Mesenchymal stem cell (in vitro differentiated cells and primary cell): Measurements from ENCODE around the gene ARRDC1. TPM values are rescaled to one million over a fixed set of nuclear protein-coding genes. Genes with fewer than 3 reads are reported as not detected.

ENCODE experiments used
- DNase-seq: peaks from one replicate; pipeline ENCODE4 v3.0.0-alpha.2; 2013
- H2AFZ ChIP-seq: one replicate; pipeline ENCODE4 v1.6.1; 2013; ENCODE audit warnings: low read depth, mild to moderate bottlenecking, control low read depth, inconsistent platforms, low read length, moderate library complexity
- H2AK5ac ChIP-seq: 2 replicates; pipeline ENCODE4 v1.6.1; 2013; ENCODE audit warnings: low read length, moderate library complexity, mild to moderate bottlenecking, inconsistent platforms; ENCODE audit not compliant: severe bottlenecking
- H2BK120ac ChIP-seq: one replicate; pipeline ENCODE4 v1.6.1; 2013; ENCODE audit warnings: low read depth, mild to moderate bottlenecking, inconsistent platforms, low read length, moderate library complexity
- H2BK12ac ChIP-seq, 2 experiments: one replicate each; pipeline ENCODE4 v1.6.1; 2013; ENCODE audit warnings: inconsistent platforms in 2 of 2, low read length in 2 of 2, mild to moderate bottlenecking in 2 of 2, moderate library complexity in 2 of 2, control low read depth in 1 of 2
- H2BK15ac ChIP-seq: one replicate; pipeline ENCODE4 v1.6.1; 2013; ENCODE audit warnings: mild to moderate bottlenecking, low read depth, inconsistent platforms; ENCODE audit not compliant: poor library complexity, severe bottlenecking
- H2BK5ac ChIP-seq: 2 replicates; pipeline ENCODE4 v1.6.1; 2013; ENCODE audit warnings: low read depth, mild to moderate bottlenecking, low read length, control low read depth, inconsistent platforms; ENCODE audit not compliant: poor library complexity, severe bottlenecking
- H3K14ac ChIP-seq, 2 experiments: one replicate each; pipeline ENCODE4 v1.6.1; 2013; ENCODE audit warnings: inconsistent platforms in 2 of 2, low read length in 2 of 2, control low read depth in 1 of 2, mild to moderate bottlenecking in 1 of 2, moderate library complexity in 1 of 2
- H3K18ac ChIP-seq, 2 experiments: one replicate each; pipeline ENCODE4 v1.6.1; 2013; ENCODE audit warnings: inconsistent platforms in 2 of 2, low read length in 2 of 2, control low read depth in 1 of 2, low read depth in 1 of 2, mild to moderate bottlenecking in 1 of 2
- H3K23ac ChIP-seq, 2 experiments: one replicate each; pipeline ENCODE4 v1.6.1; 2013; ENCODE audit warnings: inconsistent platforms in 2 of 2, low read length in 2 of 2, mild to moderate bottlenecking in 2 of 2, moderate library complexity in 2 of 2, control low read depth in 1 of 2
- H3K27ac ChIP-seq: 2 replicates; pipeline ENCODE4 v1.5.1; 2013; ENCODE audit warnings: mild to moderate bottlenecking, moderate library complexity, low read length, control low read depth, inconsistent platforms; ENCODE audit not compliant: poor library complexity, severe bottlenecking
- H3K27me3 ChIP-seq, 2 experiments: 2 replicates each; pipeline versions ENCODE4 v1.6.1 to v1.7.0; 2013; ENCODE audit warnings: low read length in 2 of 2, mild to moderate bottlenecking in 2 of 2, moderate library complexity in 2 of 2, control low read depth in 1 of 2, inconsistent platforms in 1 of 2; ENCODE audit not compliant: control insufficient read depth in 1 of 2, insufficient read depth in 1 of 2
- H3K36me3 ChIP-seq, 2 experiments: 2 replicates each; pipeline versions ENCODE4 v1.6.1 to v1.7.0; 2013; ENCODE audit warnings: low read length in 2 of 2, control low read depth in 1 of 2, inconsistent platforms in 1 of 2, low read depth in 1 of 2, mild to moderate bottlenecking in 1 of 2; ENCODE audit not compliant: insufficient read depth in 2 of 2, control insufficient read depth in 1 of 2
- H3K4ac ChIP-seq, 2 experiments: one replicate each; pipeline ENCODE4 v1.6.1; 2013; ENCODE audit warnings: inconsistent platforms in 2 of 2, low read length in 2 of 2, mild to moderate bottlenecking in 2 of 2, moderate library complexity in 2 of 2, control low read depth in 1 of 2, low read depth in 1 of 2
- H3K4me1 ChIP-seq: 2 replicates; pipeline ENCODE4 v1.6.1; 2013; ENCODE audit warnings: low read depth, low read length, control low read depth; ENCODE audit not compliant: control insufficient read depth, insufficient read depth
- H3K4me2 ChIP-seq: 2 replicates; pipeline ENCODE4 v1.6.1; 2013; ENCODE audit warnings: low read length, mild to moderate bottlenecking, inconsistent platforms; ENCODE audit not compliant: poor library complexity, severe bottlenecking
- H3K4me3 ChIP-seq, 2 experiments: 2 replicates each; pipeline versions ENCODE4 v1.5.1 to v1.7.0; 2013; ENCODE audit warnings: low read length in 2 of 2, mild to moderate bottlenecking in 2 of 2, control low read depth in 1 of 2, low read depth in 1 of 2; ENCODE audit not compliant: insufficient read depth in 1 of 2
- H3K79me1 ChIP-seq: replicated peaks from 2 replicates; pipeline ENCODE4 v1.6.1; 2013; ENCODE audit warnings: mild to moderate bottlenecking, control low read depth, low read length, inconsistent platforms; ENCODE audit not compliant: poor library complexity, severe bottlenecking
- H3K9ac ChIP-seq: 2 replicates; pipeline ENCODE4 v1.7.0; 2013; ENCODE audit warnings: mild to moderate bottlenecking, low read length, moderate library complexity
- H3K9me3 ChIP-seq: 2 replicates; pipeline ENCODE4 v1.7.0; 2013; ENCODE audit warnings: mild to moderate bottlenecking, low read length; ENCODE audit not compliant: control insufficient read depth
- H4K8ac ChIP-seq: one replicate; pipeline ENCODE4 v1.6.1; 2013; ENCODE audit warnings: inconsistent platforms, mild to moderate bottlenecking, low read length, moderate library complexity
- H4K91ac ChIP-seq: one replicate; pipeline ENCODE4 v1.6.1; 2013; ENCODE audit warnings: mild to moderate bottlenecking, low read length, inconsistent platforms
- WGBS: methylation state at CpG from one replicate; pipeline ENCODE4 v1.1.7; 2013; ENCODE audit warnings: mixed read lengths; 5-methylcytosine and 5-hydroxymethylcytosine counted together
- small RNA-seq: library from polyadenylated mRNA; stranded (forward); fragments of <200 nt; extraction: miRNeasy Mini kit (QIAGEN cat#:217004); gene quantifications from one replicate; pipeline ENCODE3, GENCODE V24; 2013; ENCODE audit warnings: low read depth

Gene ARRDC1

DNA sequence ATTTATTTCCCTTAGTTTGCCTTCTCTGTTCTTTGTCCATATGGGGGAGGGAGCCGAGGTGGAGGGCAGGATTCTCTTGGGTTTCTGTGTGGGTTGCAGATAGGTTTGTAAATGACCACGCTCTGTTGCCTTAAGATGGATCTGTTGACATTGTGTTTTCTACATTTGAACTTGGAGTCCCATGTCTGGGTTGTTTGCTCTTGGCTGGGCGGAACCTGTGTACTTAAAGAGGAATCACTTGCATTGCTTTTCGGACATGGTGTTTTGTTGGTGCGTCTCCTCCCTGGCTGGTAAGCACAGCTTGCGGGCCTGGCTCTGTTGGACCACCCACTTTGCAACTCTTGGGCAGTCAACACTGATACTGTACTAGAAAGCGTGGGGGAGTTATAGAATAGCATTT, 59.2 kb downstream of the ARRDC1 start:
- Histone ChIP-seq H3K4me2 (no peak overlapping the region), H3K9me3 (no peaks in the 10 kb centered on the region), H3K36me3 (peaks cover 7 to 14% of the 10 kb centered on the region in 2 experiments), H4K91ac (no peak overlapping the region), H3K79me1 (peaks cover 28% of the 10 kb centered on the region), H2BK120ac (no peak overlapping the region), H3K4me3 (no peak overlapping the region), H3K14ac (no peak overlapping the region), H2BK15ac (no peak overlapping the region), H3K4ac (no peak overlapping the region), H4K8ac (no peak overlapping the region), H3K18ac (no peak overlapping the region), H2AFZ (no peak overlapping the region), H2BK12ac (no peak overlapping the region), H3K27me3 (no peaks in the 10 kb centered on the region), H2BK5ac (no peak overlapping the region), H3K4me1 (peaks cover 9% of the 10 kb centered on the region), H3K27ac (no peak overlapping the region), H2AK5ac (no peak overlapping the region), H3K23ac (no peak overlapping the region), H3K9ac (no peak overlapping the region)
- no peak for DNase-seq
- WGBS: 94% methylated on average over 6 of the region's 7 CpGs

Small RNA genes within 50 kb of the gene (small RNA-seq; reads per million reads assigned to genes)
- gene RF00017: not detected
